Measurements from ENCODE around the gene TTC19.

Gene TTC19

DNA sequence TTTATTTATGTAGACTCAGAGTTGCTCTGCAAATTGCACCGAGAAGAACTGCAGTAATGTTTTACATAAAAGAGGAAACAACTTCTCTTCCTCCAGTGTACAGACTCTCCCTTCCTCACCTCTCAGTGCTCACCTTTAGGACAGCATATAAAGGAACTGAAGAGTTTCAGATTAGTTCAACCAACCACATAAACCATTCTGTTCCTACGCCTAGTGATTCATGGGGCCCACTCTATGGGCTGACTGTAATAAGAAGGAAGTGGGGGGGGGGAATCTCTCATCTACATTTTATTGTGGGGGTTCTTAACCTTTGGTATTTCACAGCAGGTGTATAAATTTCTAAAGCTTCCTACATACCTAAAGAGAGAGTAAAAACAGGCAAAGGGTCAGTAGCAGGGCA lies 18.4 kb upstream of the TTC19 start:
- Histone ChIP-seq H3K4me1 (no peaks in the 10 kb centered on the region), H3K27me3 (no peaks in the 10 kb centered on the region), H3K36me3 (no peaks in the 10 kb centered on the region), H3K4me3 (ENCODE audit: low read depth, low read length) (no peak overlapping the region), H3K9me3 (no peaks in the 10 kb centered on the region)
- DNase-seq: no peak
- TF ChIP-seq, protein P1, sequence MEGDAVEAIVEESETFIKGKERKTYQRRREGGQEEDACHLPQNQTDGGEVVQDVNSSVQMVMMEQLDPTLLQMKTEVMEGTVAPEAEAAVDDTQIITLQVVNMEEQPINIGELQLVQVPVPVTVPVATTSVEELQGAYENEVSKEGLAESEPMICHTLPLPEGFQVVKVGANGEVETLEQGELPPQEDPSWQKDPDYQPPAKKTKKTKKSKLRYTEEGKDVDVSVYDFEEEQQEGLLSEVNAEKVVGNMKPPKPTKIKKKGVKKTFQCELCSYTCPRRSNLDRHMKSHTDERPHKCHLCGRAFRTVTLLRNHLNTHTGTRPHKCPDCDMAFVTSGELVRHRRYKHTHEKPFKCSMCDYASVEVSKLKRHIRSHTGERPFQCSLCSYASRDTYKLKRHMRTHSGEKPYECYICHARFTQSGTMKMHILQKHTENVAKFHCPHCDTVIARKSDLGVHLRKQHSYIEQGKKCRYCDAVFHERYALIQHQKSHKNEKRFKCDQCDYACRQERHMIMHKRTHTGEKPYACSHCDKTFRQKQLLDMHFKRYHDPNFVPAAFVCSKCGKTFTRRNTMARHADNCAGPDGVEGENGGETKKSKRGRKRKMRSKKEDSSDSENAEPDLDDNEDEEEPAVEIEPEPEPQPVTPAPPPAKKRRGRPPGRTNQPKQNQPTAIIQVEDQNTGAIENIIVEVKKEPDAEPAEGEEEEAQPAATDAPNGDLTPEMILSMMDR (IDR thresholded peaks at IDR 0.05; ENCODE audit: low read depth, low read length): no peak

DNA sequence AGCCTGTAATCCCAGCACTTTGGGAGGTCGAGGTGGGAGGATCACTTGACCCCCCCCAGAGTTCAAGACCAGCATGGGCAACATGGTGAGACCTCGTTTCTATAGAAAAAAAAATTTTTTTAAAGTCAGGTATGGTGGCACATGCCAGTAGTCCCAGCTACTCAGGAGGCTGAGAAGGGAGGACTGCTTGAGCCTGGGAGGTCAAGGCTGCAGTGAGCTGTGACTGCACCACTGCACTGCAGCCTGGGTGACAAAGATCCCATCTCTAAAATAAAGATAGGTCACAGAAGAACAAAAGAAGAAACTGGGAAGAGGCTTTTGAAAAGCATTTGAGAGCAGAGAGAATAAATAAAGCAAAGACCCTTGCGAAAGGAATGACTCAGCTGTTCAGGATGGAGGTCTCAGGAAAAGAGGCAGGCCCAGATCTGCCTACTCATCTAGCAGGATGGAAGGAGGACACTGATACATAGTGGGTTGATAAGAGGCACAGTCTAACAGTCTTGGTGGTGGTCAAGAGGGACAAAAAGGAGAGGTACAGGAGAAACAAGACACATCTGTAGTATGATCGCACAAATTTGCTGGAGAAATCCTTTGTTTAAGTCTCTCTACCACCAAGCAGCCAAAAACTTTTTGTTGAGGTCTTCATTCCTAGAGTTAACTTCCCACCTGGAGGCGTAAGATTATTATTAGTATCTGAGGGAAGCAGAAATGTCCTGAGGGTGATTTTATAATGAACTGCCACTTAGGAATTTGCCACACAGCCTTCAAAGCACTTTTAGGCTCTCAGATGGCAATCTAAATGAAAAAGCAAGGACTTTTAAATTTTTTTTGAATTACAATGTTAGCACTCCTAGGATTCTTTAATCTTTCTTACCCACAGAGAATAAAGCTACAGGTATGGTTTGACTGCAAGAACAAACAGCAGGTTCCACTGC lies 17.7 kb upstream of the TTC19 start:
- TF ChIP-seq, protein P1 (IDR thresholded peaks at IDR 0.05; ENCODE audit: low read depth, low read length): no peak
- DNase-seq: no peak
- Histone ChIP-seq H3K36me3 (no peaks in the 10 kb centered on the region), H3K4me3 (ENCODE audit: low read depth, low read length) (no peak overlapping the region), H3K27me3 (no peaks in the 10 kb centered on the region), H3K9me3 (no peaks in the 10 kb centered on the region), H3K4me1 (no peaks in the 10 kb centered on the region)

DNA sequence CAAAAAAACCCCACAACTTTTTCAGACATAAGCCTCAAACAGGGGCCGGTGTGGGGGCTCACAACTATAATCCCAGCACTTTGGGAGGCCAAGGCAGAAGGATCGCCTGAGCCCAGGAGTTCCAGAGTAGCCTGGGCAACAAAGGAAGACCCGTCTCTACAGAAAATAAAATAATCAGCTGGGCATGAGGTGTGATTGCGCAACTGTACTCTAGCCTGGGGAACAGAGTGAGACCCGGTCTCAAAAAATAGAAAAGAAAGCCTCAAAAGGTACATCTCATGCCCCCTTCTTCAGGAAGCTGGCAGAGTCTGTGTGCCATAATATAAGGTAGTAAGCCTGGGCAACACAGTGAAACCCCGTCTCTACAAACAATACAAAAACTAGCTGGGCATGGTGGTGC lies 3.3 kb upstream of the TTC19 start:
- Histone ChIP-seq H3K27me3 (no peaks in the 10 kb centered on the region), H3K36me3 (peaks cover 2% of the 10 kb centered on the region), H3K9me3 (no peaks in the 10 kb centered on the region), H3K4me3 (ENCODE audit: low read depth, low read length) (no peak overlapping the region), H3K4me1 (no peaks in the 10 kb centered on the region)
- DNase-seq: no peak
- TF ChIP-seq, protein P1 (IDR thresholded peaks at IDR 0.05; ENCODE audit: low read depth, low read length): no peak

DNA sequence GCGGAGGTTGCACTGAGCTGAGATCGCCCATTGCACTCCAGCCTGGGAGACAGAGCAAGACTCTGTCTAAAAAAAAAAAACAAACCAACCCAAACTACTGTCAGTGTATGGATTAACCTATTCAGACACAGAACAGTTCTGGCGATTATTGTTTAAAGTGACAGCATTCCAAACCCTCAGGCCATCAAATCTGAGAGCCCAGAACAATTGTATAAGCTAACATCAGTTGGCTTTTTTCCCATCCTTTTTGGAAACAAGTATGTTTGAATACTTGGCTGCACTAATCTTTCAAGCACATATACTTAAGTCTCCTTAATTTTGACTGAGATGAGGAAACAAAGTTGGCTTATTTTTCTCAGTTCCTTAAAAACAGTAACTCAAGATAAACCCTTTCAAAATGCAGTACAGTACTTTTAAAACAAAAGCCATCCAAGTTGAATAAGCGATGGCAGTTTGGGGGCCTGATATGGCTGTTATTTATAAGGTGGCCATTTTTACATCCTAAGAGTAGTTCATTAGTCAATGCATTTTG lies 1.5 kb upstream of the TTC19 start:
- no peak for DNase-seq
- TF ChIP-seq, protein P1 (IDR thresholded peaks at IDR 0.05; ENCODE audit: low read depth, low read length): no peak
- Histone ChIP-seq H3K36me3 (peaks cover 19% of the 10 kb centered on the region), H3K9me3 (no peaks in the 10 kb centered on the region), H3K4me3 (ENCODE audit: low read depth, low read length) (no peak overlapping the region), H3K4me1 (no peaks in the 10 kb centered on the region), H3K27me3 (no peaks in the 10 kb centered on the region)

DNA sequence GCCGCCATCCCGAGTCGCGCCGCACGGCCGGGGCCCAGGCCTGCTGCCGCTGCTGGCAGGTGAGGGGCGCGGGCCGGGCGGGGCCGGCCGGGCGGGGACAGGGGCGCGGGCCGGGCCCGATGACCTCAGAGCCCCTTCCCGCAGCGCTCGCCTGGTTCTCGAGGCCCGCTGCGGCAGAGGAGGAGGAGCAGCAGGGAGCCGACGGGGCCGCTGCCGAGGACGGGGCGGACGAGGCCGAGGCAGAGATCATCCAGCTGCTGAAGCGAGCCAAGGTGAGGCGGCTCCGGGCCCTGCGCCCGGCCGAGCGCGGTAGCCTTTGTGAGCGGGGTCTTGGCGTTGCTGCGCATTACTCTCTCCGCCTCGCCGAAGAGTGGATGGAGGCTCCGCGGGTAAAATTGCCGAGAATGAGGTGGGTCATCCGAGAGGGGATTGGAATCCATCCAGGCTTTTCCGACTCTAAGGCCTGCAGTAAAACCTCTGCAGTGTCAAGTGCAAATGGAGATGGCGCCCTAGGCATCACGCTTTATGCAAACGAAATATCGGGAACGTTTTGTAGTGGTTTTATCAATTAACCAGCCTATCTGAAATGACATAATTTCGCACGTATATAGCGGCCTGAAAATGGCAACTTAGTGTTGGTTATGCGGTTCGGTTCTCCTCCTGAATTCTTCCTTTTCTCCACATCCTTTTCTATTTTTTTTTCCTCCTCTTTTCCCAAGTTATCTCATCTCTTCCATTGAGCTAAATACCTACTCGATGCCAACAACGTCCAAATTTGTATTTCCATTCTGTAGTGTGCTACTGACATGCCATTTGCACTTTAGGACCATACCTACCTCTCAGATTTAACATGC lies 577 bp downstream of the TTC19 start:
- DNase-seq: peak; percentile 36
- no peaks in the 10 kb centered on the region for H3K27me3 ChIP-seq
- peaks cover 36% of the 10 kb centered on the region for H3K36me3 ChIP-seq
- TF ChIP-seq, protein P1 (IDR thresholded peaks at IDR 0.05; ENCODE audit: low read depth, low read length): no peak
- no peaks in the 10 kb centered on the region for H3K9me3 ChIP-seq
- no peaks in the 10 kb centered on the region for H3K4me1 ChIP-seq
- H3K4me3 ChIP-seq (ENCODE audit: low read depth, low read length): peak overlapping the region; percentile 83
